Hepatocyte (in vitro differentiated cells): ENCODE data around the gene TPRN.
"Not testable (repeated sequence)": the region's sequence is repeated elsewhere in the genome, so short reads cannot be mapped to it uniquely, and the experiment has no call there.

ENCODE experiments used
- CTCF ChIP-seq: fragments of 200-600 bp; sonication (generic); IDR thresholded peaks from 2 replicates; pipeline ENCODE4 v1.5.1; 2016; ENCODE audit warnings: antibody characterized with exemption, mild to moderate bottlenecking; ENCODE audit not compliant: poor library complexity
- EZH2phosphoT487 ChIP-seq: fragments of 200-600 bp; sonication (generic); IDR thresholded peaks from one replicate; pipeline ENCODE4 v1.6.1; 2018; ENCODE audit warnings: antibody characterized with exemption, mild to moderate bottlenecking, low read depth, moderate library complexity; ENCODE audit not compliant: unreplicated experiment, severe bottlenecking

GRCh38 chr9:137239541-137240200 is 39.1 kb upstream of the TPRN start:
- TF ChIP-seq CTCF, EZH2phosphoT487: not testable (repeated sequence)
